Stomach smooth muscle (tissue), 2 donors: ENCODE data around the gene HEG1.
A peak's percentile ranks its signal among the peaks of the same experiment; 100 is the strongest.

Experiments used
- H3K27ac ChIP-seq: one replicate; pipeline ENCODE4 v1.7.0; 2013; ENCODE audit warnings: mild to moderate bottlenecking, low read length, inconsistent platforms
- H3K27me3 ChIP-seq, 2 donors: one replicate each; pipeline ENCODE4 v1.7.0; 2013; ENCODE audit warnings: low read length in 2 of 2; ENCODE audit not compliant: insufficient read depth in 2 of 2, control insufficient read depth in 1 of 2
- H3K36me3 ChIP-seq, 2 donors: one replicate each; pipeline ENCODE4 v1.7.0; 2013; ENCODE audit warnings: low read length in 2 of 2; ENCODE audit not compliant: control insufficient read depth in 2 of 2, insufficient read depth in 2 of 2
- H3K4me1 ChIP-seq: one replicate; pipeline ENCODE4 v1.7.0; 2013; ENCODE audit warnings: low read length; ENCODE audit not compliant: control insufficient read depth, insufficient read depth
- H3K4me3 ChIP-seq, 2 donors: one replicate each; pipeline ENCODE4 v1.7.0; 2013; ENCODE audit warnings: low read length in 2 of 2
- H3K9ac ChIP-seq, 2 donors: one replicate each; pipeline ENCODE4 v1.7.0; 2013; ENCODE audit warnings: low read length in 2 of 2, mild to moderate bottlenecking in 1 of 2
- H3K9me3 ChIP-seq, 2 donors: one replicate each; pipeline ENCODE4 v1.7.0; 2013; ENCODE audit warnings: low read length in 2 of 2; ENCODE audit not compliant: control insufficient read depth in 2 of 2
- donor health status: healthy.
- donor health status: Pancreatic carcinoma.

HEG1 gene

DNA sequence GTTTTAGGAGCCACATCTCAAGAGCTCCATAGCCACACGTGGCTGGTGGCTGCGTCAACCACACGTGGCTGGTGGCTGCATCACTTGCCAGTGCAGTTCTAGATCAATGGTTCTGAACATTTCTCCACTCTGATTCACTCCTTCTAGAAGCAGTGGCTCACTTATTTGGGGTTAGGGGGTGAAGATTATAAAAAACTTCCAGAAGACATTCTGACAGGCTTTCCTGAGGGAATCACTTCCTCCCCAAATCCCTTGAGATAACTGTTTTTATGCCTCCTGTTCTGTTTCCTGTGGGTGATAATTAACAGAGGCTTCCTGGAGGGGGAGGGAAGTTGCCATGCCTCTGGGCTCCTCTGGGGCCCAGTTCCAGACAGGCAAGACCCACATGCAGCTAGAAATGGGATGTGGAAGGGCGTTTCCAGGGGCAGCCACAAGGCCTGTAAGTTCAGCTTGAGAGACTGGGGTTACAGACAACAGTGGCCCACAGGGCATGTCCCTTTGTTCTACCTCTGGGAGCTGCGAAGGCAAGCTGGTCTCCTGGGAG, 23.6 kb downstream of the HEG1 start:
- Histone ChIP-seq H3K9ac (no peak overlapping the region), H3K27ac (peak overlapping the region; percentile 24), H3K27me3 (no peaks in the 10 kb centered on the region), H3K4me1 (peaks cover 17% of the 10 kb centered on the region), H3K4me3 (no peak overlapping the region), H3K9me3 (no peaks in the 10 kb centered on the region), H3K36me3 (peaks cover 15 to 21% of the 10 kb centered on the region in 2 donors)

DNA sequence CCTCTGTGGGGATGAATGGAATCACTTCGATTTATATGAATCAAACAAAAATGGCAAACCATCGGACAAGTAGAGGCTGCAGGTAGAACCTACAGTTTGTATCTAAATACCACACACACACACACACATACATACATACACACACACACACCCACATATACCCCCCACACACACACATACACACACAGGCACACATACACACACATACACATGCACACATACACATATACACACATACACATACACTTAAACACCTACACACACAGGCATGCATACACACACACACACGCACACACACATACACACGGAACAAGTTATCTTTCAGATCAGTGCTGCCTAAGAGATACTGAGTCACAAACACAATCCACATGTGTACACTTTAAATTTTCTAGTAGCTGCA, 24.3 kb downstream of the HEG1 start:
- Histone ChIP-seq H3K4me3 (no peak overlapping the region), H3K9ac (no peak overlapping the region), H3K27ac (no peak overlapping the region), H3K9me3 (no peaks in the 10 kb centered on the region), H3K36me3 (peaks cover 19 to 26% of the 10 kb centered on the region in 2 donors), H3K4me1 (peaks cover 17% of the 10 kb centered on the region), H3K27me3 (no peaks in the 10 kb centered on the region)

DNA sequence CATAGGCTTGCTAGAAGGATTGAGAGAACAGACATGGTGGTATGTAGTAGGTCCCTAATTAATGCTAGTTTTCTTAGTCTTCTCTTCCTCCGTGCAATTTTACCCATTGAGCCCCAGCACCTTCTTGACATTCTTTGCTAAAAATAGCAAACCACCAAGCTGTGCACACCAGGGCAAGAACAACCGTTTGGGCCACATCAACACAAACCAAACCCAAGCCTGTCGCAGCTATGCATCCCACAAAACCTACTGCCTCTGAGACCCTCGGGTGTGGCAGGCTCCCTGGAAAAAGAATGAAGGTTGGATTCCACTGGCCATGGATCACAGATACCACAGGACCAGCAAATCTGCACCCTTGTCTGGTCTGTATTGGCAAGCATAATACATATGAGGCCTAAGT, 27.1 kb downstream of the HEG1 start:
- H3K27ac ChIP-seq = no peak overlapping the region
- H3K9me3 ChIP-seq = no peaks in the 10 kb centered on the region
- H3K36me3 ChIP-seq = peaks cover 27 to 32% of the 10 kb centered on the region in 2 donors
- H3K9ac ChIP-seq = no peak overlapping the region
- no peak overlapping the region for H3K4me3 ChIP-seq
- peaks cover 27% of the 10 kb centered on the region for H3K4me1 ChIP-seq
- no peaks in the 10 kb centered on the region for H3K27me3 ChIP-seq

DNA sequence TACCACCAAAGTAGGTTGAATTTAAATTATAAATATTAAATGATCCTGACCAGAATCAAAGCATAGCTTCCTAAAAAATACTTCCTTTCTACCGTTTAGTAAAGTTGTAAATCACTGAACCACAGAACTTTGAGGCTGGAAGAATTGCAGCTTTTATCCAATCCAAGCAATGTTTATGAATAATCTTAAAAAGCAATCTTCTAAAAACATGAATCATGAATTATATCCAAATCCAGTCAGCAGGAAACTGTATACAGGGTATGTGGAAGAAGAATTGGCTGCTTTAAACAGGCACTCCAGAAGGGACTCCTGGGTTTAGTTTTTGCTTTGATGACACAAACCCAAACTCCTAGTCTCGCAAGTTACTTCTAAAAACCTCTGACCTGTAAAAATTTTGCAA, 30.2 kb downstream of the HEG1 start:
- Histone ChIP-seq H3K27ac (no peak overlapping the region), H3K27me3 (no peaks in the 10 kb centered on the region), H3K4me1 (peaks cover 13% of the 10 kb centered on the region), H3K36me3 (peaks cover 29 to 36% of the 10 kb centered on the region in 2 donors), H3K9ac (no peak overlapping the region), H3K4me3 (no peak overlapping the region), H3K9me3 (no peaks in the 10 kb centered on the region)

DNA sequence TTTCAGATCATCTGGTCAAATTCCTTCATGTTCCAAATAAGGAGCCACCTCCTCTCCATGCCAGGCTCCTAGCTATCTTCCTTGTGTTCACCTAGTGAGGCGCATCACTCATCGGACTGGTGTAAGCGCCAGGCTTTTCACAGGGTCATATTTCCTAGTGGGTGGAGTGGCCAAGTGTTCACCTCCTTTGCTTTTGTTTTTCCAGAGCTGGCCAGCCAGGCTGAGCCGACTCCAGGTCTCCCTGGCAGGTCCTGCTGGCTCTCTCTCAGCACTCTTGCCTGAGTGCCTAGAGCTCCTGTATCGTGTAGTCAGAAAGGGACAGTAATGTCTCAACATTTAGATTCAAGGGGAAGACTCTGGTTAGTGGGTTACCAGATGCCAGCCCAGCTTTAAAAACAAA, 31.0 kb downstream of the HEG1 start:
- H3K27ac ChIP-seq = peak overlapping the region; percentile 13

DNA sequence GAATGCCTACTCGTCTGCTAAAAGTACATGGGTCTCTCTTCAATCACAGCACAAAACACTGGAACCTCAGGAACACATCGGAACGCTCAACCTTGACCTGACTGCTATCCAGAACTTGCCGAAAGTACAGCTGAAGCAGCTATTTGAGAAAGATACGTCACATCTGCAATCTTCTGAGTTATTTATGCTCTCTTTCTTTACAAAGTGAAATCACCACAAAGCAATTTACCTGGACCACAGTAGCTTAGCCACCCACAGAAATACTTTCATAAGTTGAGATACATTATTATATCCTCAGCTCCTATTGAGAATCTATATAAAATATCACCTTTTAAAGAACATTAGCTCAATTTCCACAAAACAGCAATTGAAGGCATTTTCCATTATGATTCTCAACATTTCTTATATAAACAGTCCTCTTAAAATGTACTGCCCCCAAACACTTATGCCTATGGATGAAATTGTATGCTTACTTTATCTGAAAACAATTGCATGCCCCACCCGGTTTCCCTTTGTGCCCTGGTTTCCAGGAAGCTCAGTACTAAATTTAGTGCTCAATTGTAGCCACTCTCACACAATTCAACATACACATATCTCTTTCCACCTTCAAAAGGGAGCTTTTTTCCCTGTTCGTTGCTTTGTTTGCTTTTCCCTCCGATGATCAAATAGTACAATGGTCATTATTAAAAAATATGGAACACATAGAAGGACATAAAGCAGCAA, 31.8 kb downstream of the HEG1 start:
- Histone ChIP-seq H3K27me3 (no peaks in the 10 kb centered on the region), H3K27ac (no peak overlapping the region), H3K36me3 (peaks cover 37 to 50% of the 10 kb centered on the region in 2 donors), H3K9me3 (no peaks in the 10 kb centered on the region), H3K4me3 (no peak overlapping the region), H3K9ac (no peak overlapping the region), H3K4me1 (peaks cover 13% of the 10 kb centered on the region)

More for the DNA sequence above, 31.0 kb downstream of the HEG1 start:
- Histone ChIP-seq H3K4me3 (no peak overlapping the region), H3K9me3 (no peaks in the 10 kb centered on the region), H3K36me3 (peaks cover 33 to 45% of the 10 kb centered on the region in 2 donors), H3K9ac (no peak overlapping the region), H3K27me3 (no peaks in the 10 kb centered on the region), H3K4me1 (peaks cover 13% of the 10 kb centered on the region)

DNA sequence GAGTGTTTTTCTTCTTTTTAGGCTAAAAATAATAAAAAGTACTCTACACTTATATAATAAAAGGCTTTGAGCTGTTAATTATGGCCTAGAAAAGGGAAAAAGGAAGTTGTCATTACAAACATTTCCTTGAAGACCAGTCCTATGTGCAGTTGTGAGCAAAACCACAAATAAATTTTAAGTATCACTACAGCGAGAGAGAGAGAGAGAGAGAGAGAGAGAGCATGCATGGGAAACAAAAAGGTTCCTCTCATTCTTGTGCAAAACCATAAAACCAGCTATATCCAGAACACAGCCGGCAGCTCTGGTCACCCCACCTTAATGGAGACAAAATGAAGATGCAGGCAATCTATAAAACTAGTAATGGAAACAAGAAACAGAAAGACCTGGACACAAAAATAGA, 33.6 kb downstream of the HEG1 start:
- H3K27ac ChIP-seq = no peak overlapping the region
- no peaks in the 10 kb centered on the region for H3K27me3 ChIP-seq
- H3K9ac ChIP-seq = no peak overlapping the region
- no peaks in the 10 kb centered on the region for H3K9me3 ChIP-seq
- peaks cover 34 to 39% of the 10 kb centered on the region in 2 donors for H3K36me3 ChIP-seq
- H3K4me1 ChIP-seq = peaks cover 10% of the 10 kb centered on the region
- no peak overlapping the region for H3K4me3 ChIP-seq

DNA sequence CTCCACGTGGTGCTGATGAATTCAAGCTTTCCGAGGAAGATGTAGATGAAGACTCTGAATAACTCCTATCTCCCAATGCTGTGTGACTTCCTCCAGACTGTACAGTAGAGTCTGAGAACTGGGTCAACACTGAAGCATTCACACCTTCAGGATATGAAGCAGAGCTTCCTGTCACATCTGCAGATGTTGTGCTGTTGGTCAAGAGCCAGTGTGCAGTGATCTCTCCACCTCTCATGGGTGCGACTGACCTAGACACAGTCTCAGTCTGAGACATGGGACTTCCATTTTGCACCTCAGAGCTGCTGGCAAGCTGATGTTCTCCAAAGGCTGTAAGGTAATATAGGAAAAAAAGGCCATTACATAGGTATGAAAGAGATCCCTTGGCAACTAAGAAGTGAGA, 36.5 kb downstream of the HEG1 start:
- H3K36me3 ChIP-seq = peaks cover 38 to 42% of the 10 kb centered on the region in 2 donors

DNA sequence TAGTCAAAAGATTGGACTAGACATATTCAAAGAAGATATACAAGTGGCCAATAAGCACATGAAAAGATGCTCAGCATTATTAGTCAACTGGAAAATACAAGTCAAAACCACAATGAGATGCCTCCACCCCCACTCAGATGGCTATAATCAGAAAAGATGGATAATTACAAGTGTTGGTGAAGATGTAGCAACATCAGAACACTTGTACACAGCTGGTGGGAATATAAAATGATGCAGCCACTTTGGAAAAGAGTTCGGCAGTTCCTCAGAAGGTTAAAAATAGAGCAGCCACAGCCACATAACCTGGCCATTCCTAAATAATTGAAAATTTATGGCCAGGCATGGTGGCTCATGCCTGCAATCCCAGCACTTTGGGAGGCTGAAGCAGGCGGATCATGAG, 38.4 kb downstream of the HEG1 start:
- H3K4me1 ChIP-seq = peaks cover 2% of the 10 kb centered on the region
- H3K9ac ChIP-seq = no peak overlapping the region
- no peak overlapping the region for H3K4me3 ChIP-seq
- H3K9me3 ChIP-seq = no peaks in the 10 kb centered on the region
- peaks cover 57 to 59% of the 10 kb centered on the region in 2 donors for H3K36me3 ChIP-seq
- no peak overlapping the region for H3K27ac ChIP-seq
- no peaks in the 10 kb centered on the region for H3K27me3 ChIP-seq

More for the DNA sequence above, 36.5 kb downstream of the HEG1 start:
- no peak overlapping the region for H3K4me3 ChIP-seq
- peaks cover 5% of the 10 kb centered on the region for H3K4me1 ChIP-seq
- no peaks in the 10 kb centered on the region for H3K27me3 ChIP-seq
- no peaks in the 10 kb centered on the region for H3K9me3 ChIP-seq
- no peak overlapping the region for H3K27ac ChIP-seq
- H3K9ac ChIP-seq = no peak overlapping the region

DNA sequence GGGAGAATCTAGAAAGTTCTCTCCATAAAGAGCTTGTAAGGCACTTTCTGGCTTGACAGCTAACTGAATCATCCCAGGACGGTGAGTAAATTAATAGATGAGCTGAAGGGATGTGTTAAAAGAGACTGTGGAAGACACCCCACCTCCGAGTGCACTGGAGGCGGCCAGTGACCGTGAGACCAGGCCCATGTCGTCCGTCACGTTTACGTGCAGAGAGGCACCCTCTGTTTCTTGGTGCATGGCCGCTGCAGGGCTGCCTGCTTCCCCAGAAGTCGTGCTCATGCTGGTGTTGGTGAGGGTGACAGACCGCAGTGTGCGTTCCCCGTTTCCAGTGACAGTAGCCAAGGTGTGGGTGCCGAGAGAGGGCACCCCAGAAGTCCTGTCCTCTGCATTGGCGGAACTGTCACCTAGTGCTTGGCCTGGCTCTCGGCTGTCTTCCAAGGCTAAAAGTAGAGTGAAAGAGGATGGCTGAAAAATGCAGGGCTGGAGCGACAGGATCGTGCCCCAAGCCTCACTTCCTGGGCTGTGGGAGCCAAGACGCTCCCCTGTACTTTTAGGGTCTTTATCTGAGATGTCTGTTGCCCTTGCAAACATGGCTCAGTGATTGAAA, 41.1 kb downstream of the HEG1 start:
- Histone ChIP-seq H3K4me1 (peaks cover 2% of the 10 kb centered on the region), H3K9me3 (no peaks in the 10 kb centered on the region), H3K4me3 (no peak overlapping the region), H3K36me3 (peaks cover 69 to 78% of the 10 kb centered on the region in 2 donors), H3K27me3 (no peaks in the 10 kb centered on the region), H3K9ac (no peak overlapping the region), H3K27ac (no peak overlapping the region)

DNA sequence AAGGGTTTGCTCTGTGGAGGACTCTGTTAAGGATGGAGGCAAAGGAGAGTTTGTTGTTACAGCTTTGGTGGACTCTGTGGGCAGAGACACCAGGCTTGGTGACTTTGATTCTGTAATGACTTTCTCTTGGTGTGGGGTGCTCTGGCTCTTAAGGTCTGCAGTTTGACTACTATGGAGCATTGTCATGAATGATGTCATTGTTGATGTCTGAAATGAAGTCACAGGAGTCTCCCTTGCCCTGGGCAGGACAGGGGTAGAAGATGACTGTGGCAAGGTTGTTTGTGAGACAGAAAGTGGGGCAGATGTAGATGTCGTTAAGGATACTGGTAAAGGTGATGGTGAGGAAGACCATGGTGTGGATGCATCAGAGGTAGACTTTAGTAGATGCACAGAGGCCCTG, 42.7 kb downstream of the HEG1 start:
- H3K27ac ChIP-seq = no peak overlapping the region
- peaks cover 2% of the 10 kb centered on the region for H3K4me1 ChIP-seq
- H3K9me3 ChIP-seq = no peaks in the 10 kb centered on the region
- H3K4me3 ChIP-seq = no peak overlapping the region
- H3K27me3 ChIP-seq = no peaks in the 10 kb centered on the region
- no peak overlapping the region for H3K9ac ChIP-seq
- H3K36me3 ChIP-seq = peaks cover 69 to 72% of the 10 kb centered on the region in 2 donors
